Measurements from ENCODE around the gene USP17L11.
"Not testable (repeated sequence)": the region's sequence is repeated elsewhere in the genome, so short reads cannot be mapped to it uniquely, and the experiment has no call there.

Gene USP17L11, protein sequence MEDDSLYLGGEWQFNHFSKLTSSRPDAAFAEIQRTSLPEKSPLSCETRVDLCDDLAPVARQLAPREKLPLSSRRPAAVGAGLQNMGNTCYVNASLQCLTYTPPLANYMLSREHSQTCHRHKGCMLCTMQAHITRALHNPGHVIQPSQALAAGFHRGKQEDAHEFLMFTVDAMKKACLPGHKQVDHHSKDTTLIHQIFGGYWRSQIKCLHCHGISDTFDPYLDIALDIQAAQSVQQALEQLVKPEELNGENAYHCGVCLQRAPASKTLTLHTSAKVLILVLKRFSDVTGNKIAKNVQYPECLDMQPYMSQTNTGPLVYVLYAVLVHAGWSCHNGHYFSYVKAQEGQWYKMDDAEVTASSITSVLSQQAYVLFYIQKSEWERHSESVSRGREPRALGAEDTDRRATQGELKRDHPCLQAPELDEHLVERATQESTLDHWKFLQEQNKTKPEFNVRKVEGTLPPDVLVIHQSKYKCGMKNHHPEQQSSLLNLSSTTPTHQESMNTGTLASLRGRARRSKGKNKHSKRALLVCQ

DNA sequence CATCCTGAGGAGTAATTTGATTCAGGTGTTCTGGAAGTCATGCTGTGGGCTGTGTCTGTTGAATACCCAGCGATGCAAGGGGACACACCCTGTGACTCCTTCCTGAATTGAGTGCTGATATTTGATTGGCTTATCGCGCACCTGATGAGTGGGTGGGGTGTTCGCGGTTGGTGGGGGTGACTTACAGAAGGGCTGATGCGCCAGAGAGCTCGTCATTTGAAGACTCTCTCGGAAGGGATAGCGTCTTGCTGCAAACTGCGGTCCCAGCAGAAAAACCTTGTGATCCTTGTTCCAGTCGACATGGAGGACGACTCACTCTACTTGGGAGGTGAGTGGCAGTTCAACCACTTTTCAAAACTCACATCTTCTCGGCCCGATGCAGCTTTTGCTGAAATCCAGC lies at the start of gene USP17L11:
USP17L11 (plus strand) TSS at position 301 of the 400 bp plus-strand sequence; CDS start at position 301, 0 bp downstream.
- DNase-seq, result not testable (repeated sequence)

DNA sequence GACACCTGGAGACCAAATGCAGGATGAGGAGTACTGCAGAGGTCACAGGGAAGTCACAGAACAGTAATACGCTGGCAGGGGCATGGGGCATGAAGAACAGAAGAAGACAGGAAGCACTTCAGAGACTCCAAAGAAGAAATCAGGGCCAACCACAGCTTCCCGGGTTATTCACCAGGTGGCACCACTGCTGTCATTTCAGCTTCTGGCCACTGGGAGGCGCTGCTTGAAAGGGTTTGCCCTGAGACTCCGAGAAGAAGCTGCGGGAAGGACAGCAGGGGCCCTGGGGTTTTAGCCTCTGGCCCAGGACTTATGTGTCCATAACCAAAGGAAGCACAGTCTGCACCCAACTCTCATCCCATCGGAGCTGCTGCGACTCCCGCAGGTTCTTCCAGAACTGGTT lies 49.2 kb upstream of the USP17L11 start:
- not testable (repeated sequence) for DNase-seq

DNA sequence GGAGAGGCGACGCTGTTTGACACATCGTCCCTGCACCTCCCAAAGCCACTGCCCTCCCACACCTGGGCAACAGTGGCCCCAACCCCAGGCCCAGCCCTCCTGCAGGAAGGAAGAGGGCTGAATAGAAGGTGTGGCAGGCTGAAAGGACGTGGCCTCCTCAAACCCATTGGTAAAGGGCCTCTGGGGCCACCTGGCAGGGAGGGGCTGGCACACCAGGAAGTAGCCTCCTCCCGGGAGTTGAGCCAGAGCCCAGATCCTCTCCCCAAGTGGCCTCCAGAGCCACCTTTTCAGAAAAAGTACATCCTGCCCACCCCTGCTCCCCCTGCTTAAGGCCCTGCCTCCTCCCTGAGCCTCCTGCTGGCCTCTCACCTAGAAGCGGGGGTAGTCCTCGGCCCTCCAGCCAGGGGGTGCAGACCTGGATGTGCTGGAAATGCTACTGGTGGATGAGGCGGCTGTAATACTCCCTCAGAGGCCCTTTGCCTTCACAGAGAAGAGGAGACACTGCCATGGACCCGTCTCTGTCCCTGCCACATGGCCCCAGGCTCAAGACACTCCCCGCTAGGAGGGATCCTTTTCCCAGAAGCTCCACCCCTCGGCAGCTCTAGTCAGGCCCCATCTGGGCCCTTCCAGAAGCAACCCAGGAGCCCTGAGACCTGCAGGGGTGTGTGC lies 45.3 kb upstream of the USP17L11 start, which contains the start of gene FAM90A26:
FAM90A26 (plus strand) TSS at position 619 of the 669 bp plus-strand sequence. CDS start 2,764 bp downstream, outside the sequence.
- DNase-seq, result not testable (repeated sequence)

DNA sequence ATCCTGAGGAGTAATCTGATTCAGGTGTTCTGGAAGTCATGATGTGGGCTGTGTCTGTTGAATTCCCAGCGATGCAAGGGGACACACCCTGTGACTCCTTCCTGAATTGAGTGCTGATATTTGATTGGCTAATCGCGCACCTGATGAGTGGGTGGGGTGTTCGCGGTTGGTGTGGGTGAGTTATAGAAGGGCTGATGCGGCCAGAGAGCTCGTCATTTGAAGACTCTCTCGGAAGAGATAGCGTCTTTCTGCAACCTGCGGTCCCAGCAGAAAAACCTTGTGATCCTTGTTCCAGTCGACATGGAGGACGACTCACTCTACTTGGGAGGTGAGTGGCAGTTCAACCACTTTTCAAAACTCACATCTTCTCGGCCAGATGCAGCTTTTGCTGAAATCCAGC lies 4.8 kb upstream of the USP17L11 start, which contains the start of gene USP17L10:
USP17L10 (plus strand) TSS at position 301 of the 400 bp plus-strand sequence; CDS start at position 301, 0 bp downstream.
- not testable (repeated sequence) for DNase-seq

DNA sequence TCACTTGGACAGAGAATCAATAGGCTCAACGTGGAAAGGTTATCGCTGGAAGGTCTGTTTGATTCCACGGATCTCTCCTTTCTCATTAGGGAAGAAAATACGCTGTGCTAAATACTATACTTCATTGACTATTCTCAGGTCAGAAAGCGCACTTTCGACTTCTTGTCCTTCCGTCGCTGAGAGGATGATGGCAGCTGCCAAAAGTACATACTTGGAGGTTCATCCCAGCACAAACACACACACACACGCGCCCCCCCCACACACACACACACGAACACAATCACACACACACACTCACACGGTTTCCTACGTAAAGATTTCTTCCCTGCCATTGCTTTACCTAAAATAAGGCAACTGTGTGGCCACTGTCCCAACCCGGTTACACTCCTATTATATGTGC lies 504 bp upstream of the USP17L11 start:
- not testable (repeated sequence) for DNase-seq

DNA sequence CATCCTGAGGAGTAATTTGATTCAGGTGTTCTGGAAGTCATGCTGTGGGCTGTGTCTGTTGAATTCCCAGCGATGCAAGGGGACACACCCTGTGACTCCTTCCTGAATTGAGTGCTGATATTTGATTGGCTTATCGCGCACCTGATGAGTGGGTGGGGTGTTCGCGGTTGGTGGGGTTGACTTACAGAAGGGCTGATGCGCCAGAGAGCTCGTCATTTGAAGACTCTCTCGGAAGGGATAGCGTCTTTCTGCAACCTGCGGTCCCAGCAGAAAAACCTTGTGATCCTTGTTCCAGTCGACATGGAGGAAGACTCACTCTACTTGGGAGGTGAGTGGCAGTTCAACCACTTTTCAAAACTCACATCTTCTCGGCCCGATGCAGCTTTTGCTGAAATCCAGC lies 4.6 kb downstream of the USP17L11 start, which contains the start of gene USP17L12:
USP17L12 (plus strand) TSS at position 301 of the 400 bp plus-strand sequence; CDS start at position 301, 0 bp downstream.
- not testable (repeated sequence) for DNase-seq

DNA sequence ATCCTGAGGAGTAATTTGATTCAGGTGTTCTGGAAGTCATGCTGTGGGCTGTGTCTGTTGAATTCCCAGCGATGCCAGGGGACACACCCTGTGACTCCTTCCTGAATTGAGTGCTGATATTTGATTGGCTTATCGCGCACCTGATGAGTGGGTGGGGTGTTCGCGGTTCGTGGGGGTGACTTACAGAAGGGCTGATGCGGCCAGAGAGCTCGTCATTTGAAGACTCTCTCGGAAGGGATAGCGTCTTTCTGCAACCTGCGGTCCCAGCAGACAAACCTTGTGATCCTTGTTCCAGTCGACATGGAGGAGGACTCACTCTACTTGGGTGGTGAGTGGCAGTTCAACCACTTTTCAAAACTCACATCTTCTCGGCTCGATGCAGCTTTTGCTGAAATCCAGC lies 9.4 kb downstream of the USP17L11 start, which contains the start of gene USP17L13:
USP17L13 (plus strand) TSS at position 301 of the 400 bp plus-strand sequence; CDS start at position 301, 0 bp downstream.
- not testable (repeated sequence) for DNase-seq

DNA sequence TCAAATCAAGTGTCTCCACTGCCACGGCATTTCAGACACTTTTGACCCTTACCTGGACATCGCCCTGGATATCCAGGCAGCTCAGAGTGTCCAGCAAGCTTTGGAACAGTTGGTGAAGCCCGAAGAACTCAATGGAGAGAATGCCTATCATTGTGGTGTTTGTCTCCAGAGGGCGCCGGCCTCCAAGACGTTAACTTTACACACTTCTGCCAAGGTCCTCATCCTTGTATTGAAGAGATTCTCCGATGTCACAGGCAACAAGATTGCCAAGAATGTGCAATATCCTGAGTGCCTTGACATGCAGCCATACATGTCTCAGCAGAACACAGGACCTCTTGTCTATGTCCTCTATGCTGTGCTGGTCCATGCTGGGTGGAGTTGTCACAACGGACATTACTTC lies 15.0 kb downstream of the USP17L11 start:
- not testable (repeated sequence) for DNase-seq

DNA sequence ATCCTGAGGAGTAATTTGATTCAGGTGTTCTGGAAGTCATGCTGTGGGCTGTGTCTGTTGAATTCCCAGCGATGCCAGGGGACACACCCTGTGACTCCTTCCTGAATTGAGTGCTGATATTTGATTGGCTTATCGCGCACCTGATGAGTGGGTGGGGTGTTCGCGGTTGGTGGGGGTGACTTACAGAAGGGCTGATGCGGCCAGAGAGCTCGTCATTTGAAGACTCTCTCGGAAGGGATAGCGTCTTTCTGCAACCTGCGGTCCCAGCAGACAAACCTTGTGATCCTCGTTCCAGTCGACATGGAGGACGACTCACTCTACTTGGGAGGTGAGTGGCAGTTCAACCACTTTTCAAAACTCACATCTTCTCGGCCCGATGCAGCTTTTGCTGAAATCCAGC lies 18.9 kb downstream of the USP17L11 start, which contains the start of gene USP17L15:
USP17L15 (plus strand) TSS at position 301 of the 400 bp plus-strand sequence; CDS start at position 301, 0 bp downstream.
- DNase-seq, result not testable (repeated sequence)

DNA sequence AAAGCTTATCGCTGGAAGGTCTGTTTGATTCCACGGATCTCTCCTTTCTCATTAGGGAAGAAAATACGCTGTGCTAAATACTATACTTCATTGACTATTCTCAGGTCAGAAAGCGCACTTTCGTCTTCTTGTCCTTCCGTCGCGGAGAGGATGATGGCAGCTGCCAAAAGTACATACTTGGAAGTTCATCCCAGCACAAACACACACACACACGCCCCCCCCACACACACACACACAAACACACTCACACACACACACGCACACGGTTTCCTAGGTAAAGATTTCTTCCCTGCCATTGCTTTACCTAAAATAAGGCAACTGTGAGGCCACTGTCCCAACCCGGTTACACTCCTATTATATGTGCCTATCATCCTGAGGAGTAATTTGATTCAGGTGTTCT lies 23.3 kb downstream of the USP17L11 start:
- not testable (repeated sequence) for DNase-seq

DNA sequence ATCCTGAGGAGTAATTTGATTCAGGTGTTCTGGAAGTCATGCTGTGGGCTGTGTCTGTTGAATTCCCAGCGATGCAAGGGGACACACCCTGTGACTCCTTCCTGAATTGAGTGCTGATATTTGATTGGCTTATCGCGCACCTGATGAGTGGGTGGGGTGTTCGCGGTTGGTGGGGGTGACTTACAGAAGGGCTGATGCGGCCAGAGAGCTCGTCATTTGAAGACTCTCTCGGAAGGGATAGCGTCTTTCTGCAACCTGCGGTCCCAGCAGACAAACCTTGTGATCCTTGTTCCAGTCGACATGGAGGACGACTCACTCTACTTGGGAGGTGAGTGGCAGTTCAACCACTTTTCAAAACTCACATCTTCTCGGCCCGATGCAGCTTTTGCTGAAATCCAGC lies 28.4 kb downstream of the USP17L11 start, which contains the start of gene USP17L17:
USP17L17 (plus strand) TSS at position 301 of the 400 bp plus-strand sequence; CDS start at position 301, 0 bp downstream.
- DNase-seq, result not testable (repeated sequence)

DNA sequence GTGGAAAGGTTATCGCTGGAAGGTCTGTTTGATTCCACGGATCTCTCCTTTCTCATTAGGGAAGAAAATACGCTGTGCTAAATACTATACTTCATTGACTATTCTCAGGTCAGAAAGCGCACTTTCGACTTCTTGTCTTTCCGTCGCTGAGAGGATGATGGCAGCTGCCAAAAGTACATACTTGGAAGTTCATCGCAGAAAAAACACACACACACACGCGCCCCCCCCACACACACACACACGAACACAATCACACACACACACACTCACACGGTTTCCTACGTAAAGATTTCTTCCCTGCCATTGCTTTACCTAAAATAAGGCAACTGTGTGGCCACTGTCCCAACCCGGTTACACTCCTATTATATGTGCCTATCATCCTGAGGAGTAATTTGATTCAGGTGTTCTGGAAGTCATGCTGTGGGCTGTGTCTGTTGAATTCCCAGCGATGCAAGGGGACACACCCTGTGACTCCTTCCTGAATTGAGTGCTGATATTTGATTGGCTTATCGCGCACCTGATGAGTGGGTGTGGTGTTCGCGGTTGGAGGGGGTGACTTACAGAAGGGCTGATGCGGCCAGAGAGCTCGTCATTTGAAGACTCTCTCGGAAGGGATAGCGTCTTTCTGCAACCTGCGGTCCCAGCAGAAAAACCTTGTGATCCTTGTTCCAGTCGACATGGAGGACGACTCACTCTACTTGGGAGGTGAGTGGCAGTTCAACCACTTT lies 32.9 kb downstream of the USP17L11 start, which contains the start of gene USP17L18:
USP17L18 (plus strand) TSS at position 678 of the 728 bp plus-strand sequence; CDS start at position 678, 0 bp downstream.
- DNase-seq, result not testable (repeated sequence)

DNA sequence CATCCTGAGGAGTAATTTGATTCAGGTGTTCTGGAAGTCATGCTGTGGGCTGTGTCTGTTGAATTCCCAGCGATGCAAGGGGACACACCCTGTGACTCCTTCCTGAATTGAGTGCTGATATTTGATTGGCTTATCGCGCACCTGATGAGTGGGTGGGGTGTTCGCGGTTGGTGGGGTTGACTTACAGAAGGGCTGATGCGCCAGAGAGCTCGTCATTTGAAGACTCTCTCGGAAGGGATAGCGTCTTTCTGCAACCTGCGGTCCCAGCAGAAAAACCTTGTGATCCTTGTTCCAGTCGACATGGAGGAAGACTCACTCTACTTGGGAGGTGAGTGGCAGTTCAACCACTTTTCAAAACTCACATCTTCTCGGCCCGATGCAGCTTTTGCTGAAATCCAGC lies 37.9 kb downstream of the USP17L11 start, which contains the start of gene USP17L19:
USP17L19 (plus strand) TSS at position 301 of the 400 bp plus-strand sequence; CDS start at position 301, 0 bp downstream.
- not testable (repeated sequence) for DNase-seq

DNA sequence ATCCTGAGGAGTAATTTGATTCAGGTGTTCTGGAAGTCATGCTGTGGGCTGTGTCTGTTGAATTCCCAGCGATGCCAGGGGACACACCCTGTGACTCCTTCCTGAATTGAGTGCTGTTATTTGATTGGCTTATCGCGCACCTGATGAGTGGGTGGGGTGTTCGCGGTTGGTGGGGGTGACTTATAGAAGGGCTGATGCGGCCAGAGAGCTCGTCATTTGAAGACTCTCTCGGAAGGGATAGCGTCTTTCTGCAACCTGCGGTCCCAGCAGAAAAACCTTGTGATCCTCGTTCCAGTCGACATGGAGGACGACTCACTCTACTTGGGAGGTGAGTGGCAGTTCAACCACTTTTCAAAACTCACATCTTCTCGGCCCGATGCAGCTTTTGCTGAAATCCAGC lies 42.6 kb downstream of the USP17L11 start, which contains the start of gene USP17L20:
USP17L20 (plus strand) TSS at position 301 of the 400 bp plus-strand sequence; CDS start at position 301, 0 bp downstream.
- DNase-seq, result not testable (repeated sequence)

DNA sequence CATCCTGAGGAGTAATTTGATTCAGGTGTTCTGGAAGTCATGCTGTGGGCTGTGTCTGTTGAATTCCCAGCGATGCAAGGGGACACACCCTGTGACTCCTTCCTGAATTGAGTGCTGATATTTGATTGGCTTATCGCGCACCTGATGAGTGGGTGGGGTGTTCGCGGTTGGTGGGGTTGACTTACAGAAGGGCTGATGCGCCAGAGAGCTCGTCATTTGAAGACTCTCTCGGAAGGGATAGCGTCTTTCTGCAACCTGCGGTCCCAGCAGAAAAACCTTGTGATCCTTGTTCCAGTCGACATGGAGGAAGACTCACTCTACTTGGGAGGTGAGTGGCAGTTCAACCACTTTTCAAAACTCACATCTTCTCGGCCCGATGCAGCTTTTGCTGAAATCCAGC lies 47.4 kb downstream of the USP17L11 start, which contains the start of gene USP17L21:
USP17L21 (plus strand) TSS at position 301 of the 400 bp plus-strand sequence; CDS start at position 301, 0 bp downstream.
- not testable (repeated sequence) for DNase-seq
